Left lung (tissue), 10 donors: ENCODE data around the gene ADIRF. TPM values are rescaled to one million over a fixed set of nuclear protein-coding genes. Genes with fewer than 3 reads are reported as not detected.
"Not testable (repeated sequence)": the region's sequence is repeated elsewhere in the genome, so short reads cannot be mapped to it uniquely, and the experiment has no call there.

Experiments used
- ATAC-seq: fragments of 200-7000 bp; cut with Tn5 transposase; one replicate; pipeline ENCODE4 v1.9.1; 2020; ENCODE audit warnings: moderate library complexity
- DNase-seq, 4 donors: peaks; one replicate each; pipeline ENCODE4 v3.0.0-alpha.2; 2013 to 2020
- H3K27ac ChIP-seq, 2 donors: fragments of 200-600 bp; sonication (generic) in 1 of 2; one replicate each; pipeline versions ENCODE4 v1.5.0 to v1.8.0; 2020 to 2021
- H3K27me3 ChIP-seq, 2 donors: fragments of 200-600 bp; sonication (generic) in 1 of 2; one replicate each; pipeline versions ENCODE4 v1.5.0 to v1.8.0; 2020 to 2021
- H3K36me3 ChIP-seq, 2 donors: fragments of 200-600 bp; sonication (generic) in 1 of 2; one replicate each; pipeline versions ENCODE4 v1.5.0 to v1.8.0; 2020 to 2021
- H3K4me1 ChIP-seq, 2 donors: fragments of 200-600 bp; one replicate each; pipeline ENCODE4 v1.8.0; 2021
- H3K4me3 ChIP-seq, 2 donors: fragments of 200-600 bp; sonication (generic) in 1 of 2; one replicate each; pipeline versions ENCODE4 v1.5.0 to v1.8.0; 2020 to 2021; ENCODE audit warnings: mild to moderate bottlenecking in 1 of 2
- H3K9me3 ChIP-seq, 2 donors: fragments of 200-600 bp; sonication (generic) in 1 of 2; one replicate each; pipeline versions ENCODE4 v1.5.0 to v1.8.0; 2020 to 2021
- CTCF ChIP-seq, 2 donors: fragments of 200-600 bp; sonication (generic) in 1 of 2; IDR thresholded peaks; one replicate each; pipeline versions ENCODE4 v1.5.0 to v1.8.0; 2021; ENCODE audit warnings: antibody characterized with exemption in 2 of 2
- intact Hi-C, 2 donors: fragments of 100-400 bp; cut with DNase I; formaldehyde crosslinking; loops; one replicate each; pipeline versions ENCODE4 v1.11.2 to v1.14.2; 2022
- polyA plus RNA-seq, 6 donors: library from polyadenylated mRNA; unstranded; fragments of 120-200 nt; gene quantifications; one replicate each; pipeline ENCODE4 v1.2.1, GENCODE V29; 2013; ENCODE audit not compliant: insufficient read length in 6 of 6
- total RNA-seq, 2 donors: library from RNA; stranded (reverse); fragmentation: NEBNext Ultra II Directional; extraction: Animal tissue kit (Norgen Biotek cat#: 25700); gene quantifications; one replicate each; pipeline ENCODE4 v1.2.1, GENCODE V29; 2021
- donor health status: DM: no; HTN: yes; CAD: no.
- donor health status: DM: no; HTN: no; CAD: no.

Gene ADIRF
- total and polyA plus RNA-seq, 8 donors, result 8.0 to 94.1 (median 17.9) TPM

- Histone ChIP-seq H3K4me1 (no peaks in the 10 kb centered on the region), H3K4me3 (no peak overlapping the region), H3K27ac (no peak overlapping the region), H3K9me3 (no peaks in the 10 kb centered on the region), H3K36me3 (peaks cover 0 to 7% of the 10 kb centered on the region in 2 donors), H3K27me3 (peaks cover 0 to 14% of the 10 kb centered on the region in 2 donors)
- DNase-seq (no peak), ATAC-seq (peak; percentile 33)
- intact Hi-C loops, result no loop called here
- TF ChIP-seq CTCF (IDR thresholded peaks at IDR 0.05), result no peak
Observed at GRCh38 chr10:86945361-86946212, 22.7 kb upstream of the ADIRF start.

- H3K4me1 ChIP-seq, result no peaks in the 10 kb centered on the region
- H3K36me3 ChIP-seq, result peaks cover 0 to 7% of the 10 kb centered on the region in 2 donors
- H3K4me3 ChIP-seq, result no peak overlapping the region
- peak; percentile 10 for ATAC-seq
- DNase-seq, result peak in 1 of 4 donors; percentile 73
- H3K27ac ChIP-seq, result no peak overlapping the region
- intact Hi-C loops, result no loop called here
- no peak for TF ChIP-seq CTCF (IDR thresholded peaks at IDR 0.05)
- no peaks in the 10 kb centered on the region for H3K9me3 ChIP-seq
- H3K27me3 ChIP-seq, result peaks cover 0 to 14% of the 10 kb centered on the region in 2 donors
Observed at GRCh38 chr10:86946213-86947155, 21.8 kb upstream of the ADIRF start.

GRCh38 chr10:86947806-86948205 lies 20.5 kb upstream of the ADIRF start:
- H3K36me3 ChIP-seq, ATAC-seq, H3K27me3 ChIP-seq, intact Hi-C loops, H3K4me3 ChIP-seq, DNase-seq, H3K4me1 ChIP-seq, H3K27ac ChIP-seq: not testable (repeated sequence)
- peaks cover 0 to 11% of the 10 kb centered on the region in 2 donors for H3K9me3 ChIP-seq

- Histone ChIP-seq H3K27me3 (peaks cover 0 to 4% of the 10 kb centered on the region in 2 donors), H3K4me3 (no peak overlapping the region), H3K36me3 (no peaks in the 10 kb centered on the region), H3K9me3 (peaks cover 0 to 17% of the 10 kb centered on the region in 2 donors), H3K4me1 (peaks cover 0 to 8% of the 10 kb centered on the region in 2 donors), H3K27ac (no peak overlapping the region)
- ATAC-seq (no peak), DNase-seq (no peak)
- intact Hi-C loops, result loop anchor here in 1 of 2 donors (10.0 kb wide), 1 partner anchor 154 kb away; no protein-coding TSS in a partner anchor
- TF ChIP-seq CTCF (IDR thresholded peaks at IDR 0.05), result no peak
Observed at GRCh38 chr10:86950349-86950748, 17.9 kb upstream of the ADIRF start.

- peaks cover 0 to 8% of the 10 kb centered on the region in 2 donors for H3K4me1 ChIP-seq
- DNase-seq, result no peak
- no peak overlapping the region for H3K4me3 ChIP-seq
- peaks cover 0 to 17% of the 10 kb centered on the region in 2 donors for H3K9me3 ChIP-seq
- intact Hi-C loops, result loop anchor here in 1 of 2 donors (10.0 kb wide), 1 partner anchor 154 kb away; no protein-coding TSS in a partner anchor
- ATAC-seq, result no peak
- no peak for TF ChIP-seq CTCF (IDR thresholded peaks at IDR 0.05)
- H3K27ac ChIP-seq, result no peak overlapping the region
- H3K36me3 ChIP-seq, result no peaks in the 10 kb centered on the region
- H3K27me3 ChIP-seq, result peaks cover 0 to 4% of the 10 kb centered on the region in 2 donors
Observed at GRCh38 chr10:86951184-86951761, 17.0 kb upstream of the ADIRF start.
